Nucleus accumbens (tissue), 56 donors: ENCODE results near the gene INPP4A.
A peak's percentile ranks its signal among the peaks of the same experiment; 100 is the strongest.
"Not testable (repeated sequence)": the region's sequence is repeated elsewhere in the genome, so short reads cannot be mapped to it uniquely, and the experiment has no call there.

ENCODE experiments used
- DNase-seq, 56 donors: peaks; one replicate each; lab custom pipeline; 2025; lab: John Stamatoyannopoulos, UW

Gene INPP4A

DNA sequence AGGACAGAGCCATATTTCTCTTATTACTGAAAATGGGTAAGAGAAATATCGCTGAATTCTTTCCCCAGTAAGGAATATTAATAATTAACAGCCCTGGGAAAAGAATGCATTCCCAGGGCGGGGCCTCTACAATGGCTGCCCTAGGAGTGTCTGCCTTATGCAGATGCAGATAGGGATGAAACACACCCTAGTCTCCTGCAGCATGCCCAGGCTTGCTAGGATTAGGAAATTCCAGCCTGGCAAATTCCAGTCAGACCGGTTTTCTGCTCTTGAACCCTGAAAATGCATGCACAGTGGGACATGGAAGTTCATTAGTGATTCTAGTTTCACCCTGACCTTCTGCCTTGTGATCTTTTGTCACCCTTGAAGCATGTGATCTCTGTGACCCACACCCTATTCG lies 9.0 kb upstream of the INPP4A start:
- DNase-seq = not testable (repeated sequence)

DNA sequence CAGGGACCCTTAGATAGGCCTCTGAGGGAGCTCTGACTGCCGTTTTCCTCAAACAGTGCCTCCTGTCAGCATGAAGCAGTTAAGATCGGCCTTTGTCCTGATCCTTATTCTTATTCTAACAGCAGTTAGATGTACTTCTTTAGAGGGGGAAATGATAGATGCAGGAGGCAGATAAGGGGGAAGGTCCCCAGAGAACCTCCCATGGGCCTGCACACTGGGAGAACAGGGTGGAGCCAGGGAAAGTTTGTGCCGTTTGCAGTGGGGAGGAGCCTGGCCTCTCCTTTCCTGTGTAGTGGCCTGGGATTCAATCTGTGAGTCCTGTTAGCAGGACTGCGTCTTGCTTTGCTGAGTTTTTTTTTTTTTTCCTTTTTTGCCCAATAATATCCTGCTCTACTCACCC lies 7.9 kb upstream of the INPP4A start:
- no peak for DNase-seq

DNA sequence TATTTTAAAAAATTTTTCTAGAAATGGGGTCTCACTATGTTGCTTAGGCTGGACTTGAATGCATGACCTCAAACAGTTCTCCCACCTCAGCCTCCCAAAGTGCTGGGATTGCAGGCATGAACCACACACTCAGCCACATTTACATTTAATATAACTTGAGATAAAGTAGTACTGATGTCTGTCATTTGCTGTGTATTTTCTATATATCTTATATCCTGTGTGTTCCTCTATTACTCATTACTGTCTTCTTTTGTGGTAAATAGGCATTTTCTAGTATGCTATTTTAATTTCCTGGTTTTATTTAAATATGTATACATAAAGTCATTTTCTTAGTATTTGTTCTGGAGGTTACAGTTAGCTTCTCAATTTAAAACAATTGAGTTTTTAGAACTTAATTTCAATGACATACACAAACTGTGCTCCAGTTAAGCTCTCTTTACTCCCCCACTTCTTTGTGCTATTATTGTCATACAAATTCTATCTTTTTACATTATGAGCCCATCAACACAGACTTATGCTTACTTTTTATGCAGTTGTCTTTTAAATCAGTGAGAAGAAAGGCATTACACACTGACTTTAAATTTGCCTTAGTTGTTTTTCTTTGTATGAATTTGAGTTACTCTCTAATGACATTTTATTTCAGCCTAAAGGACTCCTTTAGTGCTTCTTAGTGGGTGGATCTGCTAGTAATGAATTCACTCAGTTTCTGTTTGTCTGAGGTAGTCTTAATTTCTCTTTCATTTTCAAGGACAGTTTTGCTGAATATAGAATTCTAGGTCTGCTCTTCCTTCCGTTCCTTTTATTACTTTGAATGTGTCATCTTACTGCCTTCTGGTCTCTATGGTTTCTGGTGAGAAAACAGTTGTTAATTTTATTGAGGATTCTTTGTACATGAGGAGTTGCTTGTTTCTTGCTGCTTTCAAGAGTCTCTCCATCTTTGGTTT lies 6.2 kb upstream of the INPP4A start:
- no peak for DNase-seq

DNA sequence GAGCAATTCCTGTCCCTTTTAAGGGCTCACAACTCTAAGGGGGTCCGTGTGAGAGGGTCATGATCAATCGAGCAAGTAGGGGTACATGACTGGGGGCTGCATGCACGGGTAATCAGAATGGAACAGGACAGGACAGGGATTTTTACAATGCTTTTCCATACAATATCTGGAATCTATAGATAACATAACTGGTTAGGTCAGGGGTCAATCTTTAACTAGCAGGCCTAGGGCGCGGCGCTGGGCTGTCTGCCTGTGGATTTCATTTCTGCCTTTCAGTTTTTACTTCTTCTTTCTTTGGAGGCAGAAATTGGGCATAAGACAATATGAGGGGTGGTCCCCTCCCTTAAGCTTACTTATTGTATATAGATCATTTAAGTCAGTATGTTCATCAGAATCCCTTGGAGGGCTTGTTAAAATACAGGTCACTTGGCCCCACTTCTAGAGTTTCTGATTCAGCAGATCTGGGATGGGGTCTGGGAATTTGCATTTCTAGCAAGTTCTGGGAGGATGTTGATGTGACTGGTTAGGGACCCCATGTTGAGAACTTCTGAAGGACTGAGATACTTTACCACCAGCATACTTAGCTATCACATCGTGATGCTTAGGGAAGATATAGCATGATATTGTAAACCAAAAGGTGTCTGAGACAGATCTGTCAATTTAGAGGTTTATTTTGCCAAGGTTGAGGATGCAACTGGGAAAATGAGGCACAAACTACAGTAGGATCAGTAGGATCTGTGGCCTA lies 2.8 kb upstream of the INPP4A start:
- DNase-seq = no peak

DNA sequence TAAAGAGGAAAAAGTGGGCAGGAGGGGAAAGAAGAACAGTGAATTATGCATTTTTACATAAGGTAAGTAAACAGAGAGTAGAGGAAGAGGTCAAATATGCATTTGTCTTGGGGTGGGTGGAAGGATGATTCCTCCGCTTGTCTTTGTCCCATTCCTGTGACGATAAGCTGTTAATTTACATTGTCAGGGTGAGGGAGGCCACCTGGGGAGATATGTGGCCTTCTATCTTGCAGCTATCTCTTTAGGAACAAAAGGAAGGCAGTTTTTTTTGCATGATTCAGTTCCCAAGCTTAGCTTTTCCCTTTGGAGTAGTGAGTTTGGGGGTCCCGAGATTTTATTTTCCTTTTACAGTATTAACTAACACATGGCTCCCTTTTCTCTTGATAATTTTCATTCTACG lies 2.2 kb upstream of the INPP4A start:
- no peak for DNase-seq

DNA sequence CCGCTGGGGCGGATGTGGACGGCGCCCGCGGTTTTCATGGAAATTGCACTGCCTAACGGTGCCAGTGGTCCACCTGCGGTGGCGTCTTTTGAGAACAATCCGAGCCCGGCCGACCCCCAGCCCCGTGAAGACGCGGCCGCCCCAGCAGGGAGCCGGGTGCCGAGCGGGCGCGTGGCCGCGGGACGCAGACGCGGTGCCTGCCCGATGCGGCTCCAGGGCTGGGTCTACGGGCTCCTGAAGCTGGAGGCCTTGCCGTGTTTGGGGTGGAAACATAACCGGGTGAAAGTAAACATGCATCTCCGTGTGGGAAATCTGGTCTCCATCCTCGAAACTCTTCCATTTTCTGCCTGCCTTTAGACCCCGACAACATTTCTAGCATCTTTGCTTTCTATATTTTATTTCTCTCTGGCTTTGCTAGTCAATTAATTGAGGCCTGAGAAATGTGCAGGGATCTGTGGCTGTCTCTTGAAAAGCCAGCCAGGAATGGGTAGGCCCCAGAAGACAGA lies 572 bp downstream of the INPP4A start:
- peak in 3 of 56 donors; percentile 25 to 65 (median 54) for DNase-seq

DNA sequence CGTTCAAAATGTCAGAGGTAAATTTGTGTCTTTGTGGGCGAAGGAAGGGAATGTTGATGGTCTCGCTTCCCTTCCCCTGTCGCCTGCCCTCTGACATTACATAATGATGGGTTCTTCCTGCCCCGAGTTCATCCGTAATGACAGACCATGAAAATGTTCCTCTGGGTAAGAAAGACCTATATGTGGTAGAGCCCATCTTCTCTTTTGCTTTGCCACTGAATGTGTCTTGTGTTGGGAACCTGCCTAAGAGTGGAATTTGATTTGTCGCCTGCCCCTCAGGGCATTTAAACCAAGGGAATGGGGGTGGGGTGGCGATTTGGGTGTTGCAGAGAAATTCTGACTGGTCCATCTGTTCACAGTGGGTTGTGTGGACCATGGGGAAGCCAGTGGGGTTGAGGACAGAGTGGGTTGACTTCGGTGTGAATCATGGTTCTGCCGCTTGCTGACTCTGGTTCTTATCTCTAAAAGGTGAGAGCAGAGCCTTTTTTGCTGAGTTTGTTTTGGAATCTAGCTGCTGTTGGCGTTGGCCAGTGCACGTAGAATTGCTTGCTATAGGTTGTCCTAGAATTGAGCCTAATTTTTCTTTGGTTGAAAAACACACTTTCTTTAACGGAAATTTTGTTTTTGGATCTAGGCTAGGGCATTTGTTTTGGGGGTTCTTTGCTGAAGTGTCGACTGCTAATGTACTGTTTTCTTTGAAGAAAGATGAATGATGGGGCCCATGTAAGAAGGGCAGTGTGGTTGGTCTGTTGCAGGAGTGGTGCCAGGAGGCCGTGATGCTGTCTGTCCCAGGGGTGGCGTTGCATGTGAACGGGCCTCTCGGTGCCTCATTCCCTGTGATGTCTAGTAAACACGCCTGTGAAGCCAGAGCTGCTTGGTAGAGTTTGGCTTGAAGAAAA lies 1.3 kb downstream of the INPP4A start:
- peak in 1 of 56 donors; percentile 14 for DNase-seq

DNA sequence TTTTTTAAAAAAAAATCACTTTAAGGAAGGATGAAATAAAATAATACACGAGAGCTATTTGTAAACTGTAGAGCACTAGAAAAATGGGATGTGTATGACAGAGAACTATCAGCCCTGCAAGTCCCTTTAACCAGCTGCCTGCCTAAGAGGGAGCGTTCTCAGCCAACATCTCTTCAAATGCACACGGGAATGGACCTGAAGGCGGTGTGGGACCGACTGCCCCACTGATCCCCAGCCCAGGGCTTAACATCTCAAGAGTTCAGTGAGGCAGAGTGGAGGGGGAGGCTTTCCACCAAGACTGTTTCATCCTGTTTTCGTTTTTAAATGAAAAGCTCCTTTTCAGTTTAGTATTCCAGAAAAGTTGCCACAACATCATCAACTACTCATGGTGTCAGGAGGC lies 2.2 kb downstream of the INPP4A start:
- no peak for DNase-seq

DNA sequence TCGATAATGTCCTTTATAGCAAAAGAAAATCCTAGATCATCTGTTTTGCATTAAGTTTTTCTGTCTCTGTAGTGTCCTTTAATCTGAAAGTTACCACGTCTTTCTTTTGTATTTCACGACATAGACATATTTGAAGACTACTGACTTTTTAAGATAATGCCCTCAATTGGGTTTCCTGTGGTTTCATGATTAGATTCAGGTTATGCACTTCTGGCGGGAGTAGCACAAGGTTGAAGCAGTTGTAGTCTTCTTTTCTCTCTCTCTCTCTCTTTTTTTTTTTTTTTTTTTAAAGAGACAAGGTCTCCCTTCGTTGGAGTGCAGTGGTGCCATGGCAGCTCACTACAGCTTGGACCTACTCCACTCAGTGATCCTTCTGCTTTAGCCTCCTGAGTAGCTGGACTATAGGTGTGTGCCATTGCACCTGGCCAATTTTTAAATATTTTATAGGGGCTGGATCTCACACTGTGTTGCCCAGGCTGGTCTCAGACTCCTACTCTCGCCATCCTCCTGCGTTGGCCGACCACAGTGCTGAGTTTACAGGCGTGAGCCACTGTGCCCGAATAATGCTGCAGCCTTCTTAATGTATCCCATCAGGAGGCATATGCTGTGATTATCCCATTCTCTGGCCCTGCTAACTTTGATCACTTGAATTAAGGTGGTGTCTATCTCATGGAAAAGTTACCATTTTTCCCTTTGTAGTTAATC lies 3.9 kb downstream of the INPP4A start:
- DNase-seq = no peak

DNA sequence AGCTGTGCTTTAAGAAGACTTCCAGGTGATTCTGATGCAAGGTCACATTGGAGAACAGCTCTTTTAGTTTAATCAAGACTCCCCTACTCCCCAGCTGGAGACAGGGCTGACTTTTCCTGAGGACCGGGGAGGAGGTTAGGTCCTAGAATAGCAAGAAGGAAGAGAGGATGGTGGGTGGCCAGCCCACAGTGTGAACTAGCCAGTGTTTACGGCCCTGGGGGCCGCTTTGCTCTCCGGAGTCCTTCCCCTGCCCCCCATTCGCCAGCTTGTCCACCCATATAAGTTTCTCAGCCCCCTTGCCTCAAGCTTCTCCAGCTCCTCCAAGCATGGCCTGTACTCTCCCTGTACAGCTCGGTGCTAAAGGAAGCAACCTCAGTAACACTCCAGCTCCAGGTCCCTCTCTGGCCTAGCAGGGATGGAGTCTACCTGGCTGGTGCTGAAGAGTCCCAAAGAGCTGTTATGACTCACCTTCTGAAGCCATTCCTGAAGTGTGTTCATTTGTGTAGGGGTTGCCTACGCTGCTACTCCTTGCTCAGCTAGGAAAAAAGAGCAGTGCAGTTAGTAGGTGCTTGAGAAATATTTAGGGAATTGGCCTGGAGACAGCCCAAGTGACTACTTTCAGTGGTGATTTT lies 7.9 kb downstream of the INPP4A start:
- DNase-seq = no peak

DNA sequence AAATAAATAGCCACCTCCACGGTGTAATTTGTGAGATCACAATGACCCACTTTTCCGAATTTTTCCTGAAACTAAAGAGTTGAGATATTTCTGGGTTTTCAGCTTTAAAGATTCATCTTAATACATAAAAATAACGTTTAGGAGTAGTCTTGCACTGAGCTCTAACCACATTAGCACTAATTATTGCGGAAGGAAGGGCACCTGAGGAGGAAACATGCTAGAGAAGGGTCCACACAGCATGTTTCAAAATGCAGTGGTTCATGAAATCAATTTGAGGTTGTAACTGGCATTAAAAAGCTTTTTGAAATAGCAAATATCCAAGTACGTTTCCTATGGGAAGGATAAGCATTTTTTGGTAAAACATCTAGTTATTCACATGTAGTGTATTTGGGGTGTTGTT lies 8.4 kb downstream of the INPP4A start:
- DNase-seq = no peak

DNA sequence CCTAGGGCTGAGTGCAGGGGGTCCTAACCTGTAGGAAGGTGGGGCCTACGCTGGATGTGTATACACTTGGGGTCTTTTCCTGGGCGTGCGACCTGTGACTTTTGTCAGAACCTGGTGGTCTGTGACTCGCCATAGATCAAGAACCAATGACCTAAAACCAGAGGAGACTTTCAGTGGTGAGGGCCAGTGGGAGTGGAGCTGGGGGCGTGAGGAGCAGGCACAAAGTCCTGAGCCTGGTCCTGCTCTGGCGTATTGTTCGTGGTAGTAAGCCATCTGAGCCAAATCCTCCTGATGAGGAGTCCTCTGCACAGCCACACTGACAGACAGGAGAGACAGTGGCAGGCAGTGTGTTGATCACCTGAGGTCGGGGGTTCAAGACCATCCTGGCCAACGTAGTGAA lies 8.9 kb downstream of the INPP4A start:
- DNase-seq = no peak

DNA sequence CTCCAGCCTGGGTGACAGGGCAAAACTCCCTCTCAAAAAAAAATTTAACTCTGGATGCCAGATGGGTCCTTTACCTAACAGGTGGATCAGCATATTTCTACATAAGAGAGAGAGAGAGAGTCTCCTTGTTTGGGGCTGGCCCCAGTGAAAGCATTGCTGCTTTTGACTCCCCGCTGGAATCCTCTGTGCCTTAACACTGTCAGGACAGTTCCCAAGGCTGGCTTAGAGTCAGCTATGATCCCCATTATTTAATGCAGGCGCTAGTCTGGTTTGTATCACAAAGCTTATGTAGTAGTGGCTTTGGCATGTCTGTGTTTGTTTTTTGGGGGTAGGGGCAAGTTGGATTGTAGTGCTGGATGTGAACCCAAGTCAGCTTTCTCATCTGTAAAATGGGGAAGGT lies 9.4 kb downstream of the INPP4A start:
- no peak for DNase-seq

DNA sequence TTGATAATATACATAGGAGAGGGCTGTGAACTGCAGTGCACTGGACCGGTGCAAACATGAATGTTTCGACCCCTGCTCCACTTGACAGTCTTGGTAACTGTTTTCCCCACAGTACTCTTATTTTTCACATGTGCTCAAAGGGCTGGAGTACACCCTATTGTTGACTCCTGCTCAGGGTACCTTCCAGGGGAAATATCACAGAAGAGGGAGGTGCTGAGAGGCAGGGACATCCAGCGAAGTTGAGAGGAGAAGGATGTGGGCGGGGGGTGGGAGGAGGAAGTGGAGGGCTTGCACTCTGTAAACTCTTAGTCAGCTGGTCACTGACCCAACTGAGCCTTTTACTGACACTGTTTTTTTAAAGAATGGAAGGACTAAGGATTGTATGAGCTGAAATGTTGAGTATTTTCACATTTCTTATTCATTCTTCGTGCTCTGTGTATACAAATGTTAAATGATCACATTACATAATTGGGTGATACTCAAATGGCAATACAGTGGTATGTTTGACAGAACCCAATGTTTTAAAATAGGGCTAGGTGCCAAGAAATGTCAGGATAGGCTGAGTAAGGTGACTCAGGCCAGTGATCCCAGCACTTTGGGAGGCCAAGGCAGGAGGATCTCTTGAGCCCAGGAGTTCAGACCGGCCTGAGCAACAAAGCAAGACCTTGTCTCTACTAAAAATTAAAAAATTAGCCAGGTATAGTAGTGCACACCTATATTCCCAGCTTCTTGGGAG lies 10.0 kb downstream of the INPP4A start:
- no peak for DNase-seq

DNA sequence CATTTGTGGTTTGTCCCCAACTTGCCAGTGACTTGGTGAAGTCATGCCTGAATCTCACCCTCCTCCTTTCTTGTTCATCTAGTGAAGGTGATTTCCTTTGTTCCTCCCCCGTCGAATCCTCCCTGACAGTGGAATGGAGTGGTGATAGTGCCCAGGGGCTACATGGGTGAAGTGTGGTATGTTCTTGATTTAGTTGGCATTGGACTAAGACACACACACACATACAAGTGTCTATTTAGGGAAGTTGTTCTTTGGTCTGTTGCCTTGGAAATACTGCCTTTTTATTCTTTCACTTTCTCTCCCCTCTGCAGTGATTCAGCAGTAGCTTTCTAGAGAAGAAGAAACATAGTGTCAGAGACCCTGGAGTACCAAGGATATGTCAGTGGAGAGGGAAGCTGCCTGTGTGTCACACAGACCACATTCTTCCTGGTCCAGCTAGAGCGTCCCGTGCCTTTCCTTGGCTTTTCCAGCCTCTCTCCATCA lies 10.9 kb downstream of the INPP4A start:
- no peak for DNase-seq

DNA sequence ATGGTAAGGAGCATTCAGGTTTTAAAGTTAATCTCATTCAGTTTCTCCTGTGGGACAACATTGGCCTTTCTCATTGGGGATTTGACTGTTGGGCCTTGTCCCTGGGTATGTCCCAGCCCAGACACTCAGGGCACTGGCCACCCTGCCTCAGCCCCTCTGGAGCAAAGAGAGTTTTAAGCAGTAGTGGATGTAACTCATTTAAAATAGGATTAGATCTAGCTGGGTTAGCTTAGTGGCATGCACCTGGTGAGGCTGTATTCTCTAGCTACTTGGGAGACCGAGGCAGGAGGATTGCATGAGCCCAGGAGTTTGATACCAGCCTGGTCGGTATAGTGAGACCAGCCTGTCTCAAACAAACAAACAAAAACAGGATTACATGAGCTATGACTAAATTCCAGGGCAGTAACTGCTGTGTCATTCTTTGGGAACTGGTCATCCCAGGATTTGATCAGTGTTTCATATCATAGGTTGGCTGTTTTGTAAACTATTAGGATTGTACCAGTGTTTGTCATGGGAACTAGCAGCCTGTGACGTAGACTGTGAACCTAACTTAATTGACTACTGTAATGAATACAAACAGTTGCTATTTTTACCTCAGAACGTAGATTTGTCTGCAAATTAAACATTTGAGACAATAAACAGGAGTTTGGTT lies 12.5 kb downstream of the INPP4A start:
- no peak for DNase-seq

DNA sequence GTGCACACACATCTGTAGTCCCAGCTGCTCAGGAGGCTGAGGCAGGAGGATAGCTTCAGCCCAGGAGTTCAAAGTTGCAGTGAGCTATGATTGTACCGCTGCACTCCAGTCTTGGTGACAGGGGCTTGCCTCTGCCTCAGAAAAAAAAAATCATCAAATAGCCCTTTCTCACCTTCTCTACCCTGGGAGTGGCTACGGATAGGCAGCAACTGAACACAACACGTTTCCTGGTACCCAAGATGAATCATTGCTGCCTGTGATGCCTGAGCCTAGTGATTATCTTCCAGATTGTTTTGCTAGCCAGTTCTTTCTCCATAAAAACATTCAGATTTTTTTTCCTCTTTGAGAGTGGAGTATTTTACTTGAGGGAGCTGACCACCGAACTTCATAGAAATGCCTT lies 13.5 kb downstream of the INPP4A start:
- no peak for DNase-seq
